Neural progenitor cell (in vitro differentiated cells): ENCODE results near the gene PDLIM5. TPM values are rescaled to one million over a fixed set of nuclear protein-coding genes. Genes with fewer than 3 reads are reported as not detected.

ENCODE experiments used
- DNase-seq: peaks from one replicate; pipeline ENCODE4 v3.0.0-alpha.2; 2016; ENCODE audit warnings: low spot score
- H2AFZ ChIP-seq: fragments of 200-600 bp; sonication (generic); replicated peaks from 2 replicates; pipeline ENCODE4 v1.6.1; 2016; ENCODE audit warnings: antibody characterized with exemption
- H3F3A ChIP-seq: fragments of 200-600 bp; sonication (generic); 2 replicates; pipeline ENCODE4 v1.6.1; 2016; ENCODE audit warnings: antibody characterized with exemption, low read depth
- H3K27ac ChIP-seq: fragments of 200-600 bp; sonication (generic); 2 replicates; pipeline ENCODE4 v1.5.1; 2016; ENCODE audit warnings: mild to moderate bottlenecking
- H3K27me3 ChIP-seq: fragments of 200-600 bp; sonication (generic); 2 replicates; pipeline ENCODE4 v1.6.1; 2016; ENCODE audit warnings: mild to moderate bottlenecking, moderate library complexity
- H3K36me3 ChIP-seq: fragments of 200-600 bp; sonication (generic); 2 replicates; pipeline ENCODE4 v1.5.1; 2016
- H3K4me1 ChIP-seq: fragments of 200-600 bp; sonication (generic); 2 replicates; pipeline ENCODE4 v1.6.1; 2016; ENCODE audit warnings: mixed run types
- H3K4me2 ChIP-seq: fragments of 200-600 bp; sonication (generic); 2 replicates; pipeline ENCODE4 v1.6.1; 2016
- H3K4me3 ChIP-seq: fragments of 200-600 bp; sonication (generic); 2 replicates; pipeline ENCODE4 v1.5.1; 2016
- H3K79me2 ChIP-seq: fragments of 200-600 bp; sonication (generic); 2 replicates; pipeline ENCODE4 v1.6.1; 2016; ENCODE audit warnings: low read depth
- H3K9ac ChIP-seq: fragments of 200-600 bp; sonication (generic); 2 replicates; pipeline ENCODE4 v1.6.1; 2016
- H3K9me3 ChIP-seq: fragments of 200-600 bp; sonication (generic); 2 replicates; pipeline ENCODE4 v1.5.1; 2016; ENCODE audit warnings: low read depth
- H4K20me1 ChIP-seq: fragments of 200-600 bp; sonication (generic); 2 replicates; pipeline ENCODE4 v1.6.1; 2016; ENCODE audit warnings: low read depth
- H3K27ac Mint-ChIP-seq: 3 replicates; pipeline ENCODE4 v1.8.0; 2021; ENCODE audit warnings: mixed read lengths
- H3K27me3 Mint-ChIP-seq: 2 replicates; pipeline ENCODE4 v1.8.0; 2022; ENCODE audit warnings: low read depth, mild to moderate bottlenecking, inconsistent platforms, moderate library complexity, mixed read lengths; ENCODE audit not compliant: insufficient read depth
- H3K36me3 Mint-ChIP-seq: 3 replicates; pipeline ENCODE4 v1.8.0; 2021; ENCODE audit warnings: mixed read lengths
- H3K4me1 Mint-ChIP-seq: 3 replicates; pipeline ENCODE4 v1.8.0; 2021; ENCODE audit warnings: mixed read lengths
- H3K4me3 Mint-ChIP-seq: 3 replicates; pipeline ENCODE4 v1.8.0; 2021; ENCODE audit warnings: mild to moderate bottlenecking, moderate library complexity, mixed read lengths
- H3K9me3 Mint-ChIP-seq: 3 replicates; pipeline ENCODE4 v1.8.0; 2020; ENCODE audit warnings: mixed read lengths
- EZH2 ChIP-seq: fragments of 200-600 bp; sonication (generic); IDR thresholded peaks from 2 replicates; pipeline ENCODE4 v1.6.1; 2017; ENCODE audit warnings: antibody characterized with exemption, mild to moderate bottlenecking, moderate library complexity
- EZH2phosphoT487 ChIP-seq: fragments of 200-600 bp; sonication (generic); IDR thresholded peaks from 2 replicates; pipeline ENCODE4 v1.6.1; 2017; ENCODE audit warnings: antibody characterized with exemption
- total RNA-seq: library from RNA; depleted of rRNA; stranded (reverse); fragments of >200 nt; gene quantifications from 2 replicates; pipeline ENCODE4 v1.2.3, GENCODE V29; 2015; ENCODE audit warnings: low replicate concordance
- TF ChIP-seq, protein P1 (sequence below): fragments of 200-600 bp; sonication (generic); IDR thresholded peaks from 2 replicates; pipeline ENCODE4 v1.5.1; 2017; ENCODE audit warnings: antibody characterized with exemption, mild to moderate bottlenecking

The PDLIM5 gene
- total RNA-seq, 1 donor from 2014 or later = 68.4 TPM

DNA sequence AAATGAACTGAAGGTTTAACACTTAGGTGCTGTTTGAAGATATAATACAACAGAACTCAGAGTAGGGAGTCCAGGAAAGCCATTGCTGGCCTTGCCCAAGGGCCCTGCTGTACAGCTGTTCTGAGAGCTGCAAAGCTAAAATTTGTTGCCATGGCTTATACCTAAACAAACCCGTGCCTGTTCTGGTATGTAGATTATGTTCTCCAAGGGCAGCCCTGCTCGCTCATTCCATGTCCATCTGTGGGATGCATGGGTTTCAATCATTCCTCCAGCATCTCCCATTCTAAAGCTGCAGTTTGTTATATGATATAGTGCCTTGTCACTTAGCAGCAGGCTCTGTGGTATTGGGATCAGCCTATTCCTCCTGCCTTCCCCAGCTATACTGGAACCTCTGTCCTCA is 225.2 kb downstream of the PDLIM5 start:
- Histone ChIP-seq H3K4me3 (no peak overlapping the region), H2AFZ (no peak overlapping the region), H3K4me2 (no peak overlapping the region), H4K20me1 (no peaks in the 10 kb centered on the region), H3K4me1 (peaks cover 10% of the 10 kb centered on the region), H3K27ac (no peak overlapping the region), H3K36me3 (no peaks in the 10 kb centered on the region), H3F3A (no peaks in the 10 kb centered on the region), H3K27me3 (no peaks in the 10 kb centered on the region), H3K9ac (no peak overlapping the region), H3K79me2 (no peaks in the 10 kb centered on the region), H3K9me3 (no peaks in the 10 kb centered on the region)
- Mint-ChIP-seq H3K27ac (no peak overlapping the region), H3K9me3 (no peaks in the 10 kb centered on the region), H3K4me1 (peaks cover 16% of the 10 kb centered on the region), H3K27me3 (peaks cover 2% of the 10 kb centered on the region), H3K4me3 (no peak overlapping the region), H3K36me3 (no peaks in the 10 kb centered on the region)
- no peak for TF ChIP-seq EZH2phosphoT487
- no peak for TF ChIP-seq EZH2
- TF ChIP-seq, protein P1, sequence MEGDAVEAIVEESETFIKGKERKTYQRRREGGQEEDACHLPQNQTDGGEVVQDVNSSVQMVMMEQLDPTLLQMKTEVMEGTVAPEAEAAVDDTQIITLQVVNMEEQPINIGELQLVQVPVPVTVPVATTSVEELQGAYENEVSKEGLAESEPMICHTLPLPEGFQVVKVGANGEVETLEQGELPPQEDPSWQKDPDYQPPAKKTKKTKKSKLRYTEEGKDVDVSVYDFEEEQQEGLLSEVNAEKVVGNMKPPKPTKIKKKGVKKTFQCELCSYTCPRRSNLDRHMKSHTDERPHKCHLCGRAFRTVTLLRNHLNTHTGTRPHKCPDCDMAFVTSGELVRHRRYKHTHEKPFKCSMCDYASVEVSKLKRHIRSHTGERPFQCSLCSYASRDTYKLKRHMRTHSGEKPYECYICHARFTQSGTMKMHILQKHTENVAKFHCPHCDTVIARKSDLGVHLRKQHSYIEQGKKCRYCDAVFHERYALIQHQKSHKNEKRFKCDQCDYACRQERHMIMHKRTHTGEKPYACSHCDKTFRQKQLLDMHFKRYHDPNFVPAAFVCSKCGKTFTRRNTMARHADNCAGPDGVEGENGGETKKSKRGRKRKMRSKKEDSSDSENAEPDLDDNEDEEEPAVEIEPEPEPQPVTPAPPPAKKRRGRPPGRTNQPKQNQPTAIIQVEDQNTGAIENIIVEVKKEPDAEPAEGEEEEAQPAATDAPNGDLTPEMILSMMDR = no peak
- no peak for DNase-seq

- no peaks in the 10 kb centered on the region for H4K20me1 ChIP-seq
- H3K27ac ChIP-seq = no peak overlapping the region
- DNase-seq = no peak
- H3K27me3 ChIP-seq = no peaks in the 10 kb centered on the region
- H3K9ac ChIP-seq = no peak overlapping the region
- no peaks in the 10 kb centered on the region for H3K36me3 ChIP-seq
- H3K4me2 ChIP-seq = no peak overlapping the region
- no peak overlapping the region for H3K4me3 Mint-ChIP-seq
- no peaks in the 10 kb centered on the region for H3K79me2 ChIP-seq
- no peak overlapping the region for H2AFZ ChIP-seq
- H3K27ac Mint-ChIP-seq = no peak overlapping the region
- no peaks in the 10 kb centered on the region for H3K36me3 Mint-ChIP-seq
- H3K9me3 Mint-ChIP-seq = no peaks in the 10 kb centered on the region
- peaks cover 10% of the 10 kb centered on the region for H3K4me1 ChIP-seq
- H3K4me3 ChIP-seq = no peak overlapping the region
- peaks cover 2% of the 10 kb centered on the region for H3K27me3 Mint-ChIP-seq
- no peaks in the 10 kb centered on the region for H3F3A ChIP-seq
- H3K4me1 Mint-ChIP-seq = peaks cover 7% of the 10 kb centered on the region
- TF ChIP-seq EZH2phosphoT487 (no peak), EZH2 (no peak)
- TF ChIP-seq, protein P1 = no peak
- no peaks in the 10 kb centered on the region for H3K9me3 ChIP-seq
These were observed 227.2 kb downstream of the PDLIM5 start for GRCh38 chr4:94678896-94679295.

GRCh38 chr4:94680176-94680862 is 228.6 kb downstream of the PDLIM5 start:
- no peak overlapping the region for H3K4me3 ChIP-seq
- Mint-ChIP-seq H3K9me3 (no peaks in the 10 kb centered on the region), H3K27ac (no peak overlapping the region), H3K27me3 (peaks cover 2% of the 10 kb centered on the region), H3K4me3 (no peak overlapping the region), H3K36me3 (no peaks in the 10 kb centered on the region), H3K4me1 (peaks cover 7% of the 10 kb centered on the region)
- peaks cover 10% of the 10 kb centered on the region for H3K4me1 ChIP-seq
- no peak for DNase-seq
- H3K4me2 ChIP-seq = no peak overlapping the region
- H4K20me1 ChIP-seq = no peaks in the 10 kb centered on the region
- TF ChIP-seq EZH2 = no peak
- no peak for TF ChIP-seq EZH2phosphoT487
- TF ChIP-seq, protein P1 = no peak
- no peak overlapping the region for H3K9ac ChIP-seq
- H2AFZ ChIP-seq = peak overlapping the region; percentile 63
- H3K27ac ChIP-seq = no peak overlapping the region
- H3K79me2 ChIP-seq = no peaks in the 10 kb centered on the region
- no peaks in the 10 kb centered on the region for H3K27me3 ChIP-seq
- no peaks in the 10 kb centered on the region for H3F3A ChIP-seq
- H3K36me3 ChIP-seq = no peaks in the 10 kb centered on the region
- H3K9me3 ChIP-seq = no peaks in the 10 kb centered on the region
